Body of pancreas (tissue), 4 donors: ENCODE measurements around the gene RPTOR. TPM values are rescaled to one million over a fixed set of nuclear protein-coding genes. Genes with fewer than 3 reads are reported as not detected.

Source experiments
- ATAC-seq: fragments of 150-250 bp; one replicate; pipeline ENCODE4 v1.9.1; 2016
- DNase-seq, 4 donors: peaks; one replicate each; pipeline ENCODE4 v3.0.0-alpha.2; 2019
- H3K27ac ChIP-seq, 4 donors: fragments of 200-600 bp; sonication (generic); 1 replicate in 3 of 4; 2 replicates in 1 of 4; pipeline versions ENCODE4 v1.5.1 to v1.6.1; 2016 to 2019; ENCODE audit warnings: mild to moderate bottlenecking in 1 of 4, mixed read lengths in 1 of 4, moderate library complexity in 1 of 4
- H3K27me3 ChIP-seq, 2 donors: fragments of 200-600 bp; sonication (generic); one replicate each; pipeline ENCODE4 v1.6.0; 2016; ENCODE audit warnings: mild to moderate bottlenecking in 1 of 2
- H3K36me3 ChIP-seq, 2 donors: fragments of 200-600 bp; sonication (generic); replicated peaks in 1 of 2; 2 replicates each; pipeline ENCODE4 v1.5.1; 2016; ENCODE audit warnings: low read depth in 2 of 2; ENCODE audit not compliant: insufficient read depth in 1 of 2
- H3K4me1 ChIP-seq: fragments of 200-600 bp; sonication (generic); one replicate; pipeline ENCODE4 v1.6.0; 2016
- H3K4me3 ChIP-seq, 2 donors: fragments of 200-600 bp; sonication (generic); 1 replicate in 1 of 2; 2 replicates in 1 of 2; pipeline ENCODE4 v1.5.1; 2016 to 2019
- H3K9me3 ChIP-seq, 3 donors: fragments of 200-600 bp; sonication (generic); 1 replicate in 2 of 3; 2 replicates in 1 of 3; pipeline ENCODE4 v1.5.1; 2016
- CTCF ChIP-seq, 7 experiments: fragments of 450-650 bp in 4 of 7; fragments of 200-600 bp in 3 of 7; sonication (generic) in 3 of 7; IDR thresholded peaks; one replicate each; pipeline ENCODE4 v1.5.1; 2016 to 2019; ENCODE audit warnings: antibody characterized with exemption in 7 of 7
- POLR2A ChIP-seq, 3 donors: fragments of 450-650 bp; IDR thresholded peaks; one replicate each; pipeline ENCODE4 v1.6.1; 2016; ENCODE audit warnings: antibody characterized with exemption in 3 of 3, mild to moderate bottlenecking in 2 of 3
- WGBS, 2 donors: methylation state at CpG; one replicate each; pipeline ENCODE4 v1.1.5; 2017; 5-methylcytosine and 5-hydroxymethylcytosine counted together
- intact Hi-C: fragments of 100-400 bp; cut with DNase I; formaldehyde crosslinking; loops from one replicate; pipeline ENCODE4 v1.15.1; 2023
- total RNA-seq, 2 donors: library from RNA; depleted of rRNA; stranded (reverse); fragments of >200 nt; gene quantifications; one replicate each; pipeline ENCODE4 v1.1.0, GENCODE V29; 2016

RPTOR gene
- total RNA-seq, 2 donors from 2014 or later: 22.3 to 34.3 TPM

GRCh38 chr17:80518392-80518791, 26.2 kb upstream of the RPTOR start:
- Histone ChIP-seq H3K9me3 (no peaks in the 10 kb centered on the region), H3K4me3 (no peak overlapping the region), H3K4me1 (no peaks in the 10 kb centered on the region), H3K36me3 (no peaks in the 10 kb centered on the region), H3K27ac (no peak overlapping the region), H3K27me3 (no peaks in the 10 kb centered on the region)
- no peak for ATAC-seq
- 46 to 53% methylated on average over 1 of the region's 1 CpG for WGBS, 2 donors
- intact Hi-C loops: no loop called here
- no peak for TF ChIP-seq POLR2A (IDR thresholded peaks at IDR 0.05)
- no peak for DNase-seq

GRCh38 chr17:80519091-80519781, 25.4 kb upstream of the RPTOR start:
- ATAC-seq: peak; percentile 21
- Histone ChIP-seq H3K27ac (no peak overlapping the region), H3K4me1 (no peaks in the 10 kb centered on the region), H3K27me3 (no peaks in the 10 kb centered on the region), H3K36me3 (no peaks in the 10 kb centered on the region), H3K4me3 (no peak overlapping the region), H3K9me3 (no peaks in the 10 kb centered on the region)
- intact Hi-C loops: no loop called here
- TF ChIP-seq CTCF (IDR thresholded peaks at IDR 0.05): no peak
- no peak for TF ChIP-seq POLR2A (IDR thresholded peaks at IDR 0.05)
- no peak for DNase-seq
- WGBS, 2 donors: 28 to 32% methylated on average over 7 of the region's 7 CpGs

GRCh38 chr17:80520810-80521455, 23.7 kb upstream of the RPTOR start:
- Histone ChIP-seq H3K9me3 (no peaks in the 10 kb centered on the region), H3K27me3 (no peaks in the 10 kb centered on the region), H3K4me1 (no peaks in the 10 kb centered on the region), H3K27ac (no peak overlapping the region), H3K4me3 (no peak overlapping the region), H3K36me3 (no peaks in the 10 kb centered on the region)
- no peak for DNase-seq
- 36 to 39% methylated on average over 10 of the region's 10 CpGs for WGBS, 2 donors
- TF ChIP-seq POLR2A (IDR thresholded peaks at IDR 0.05) (no peak), CTCF (IDR thresholded peaks at IDR 0.05) (no peak)
- no peak for ATAC-seq
- intact Hi-C loops: no loop called here

- no peaks in the 10 kb centered on the region for H3K9me3 ChIP-seq
- DNase-seq (no peak), ATAC-seq (no peak)
- intact Hi-C loops: no loop called here
- no peak overlapping the region for H3K4me3 ChIP-seq
- no peaks in the 10 kb centered on the region for H3K36me3 ChIP-seq
- no peak for TF ChIP-seq POLR2A (IDR thresholded peaks at IDR 0.05)
- no peak for TF ChIP-seq CTCF (IDR thresholded peaks at IDR 0.05)
- H3K27ac ChIP-seq: no peak overlapping the region
- H3K27me3 ChIP-seq: no peaks in the 10 kb centered on the region
- WGBS, 2 donors: 64 to 66% methylated on average over 12 of the region's 12 CpGs
- no peaks in the 10 kb centered on the region for H3K4me1 ChIP-seq
These were observed 21.4 kb upstream of the RPTOR start for GRCh38 chr17:80523054-80523744.

GRCh38 chr17:80523956-80524712, 20.5 kb upstream of the RPTOR start:
- ATAC-seq (no peak), DNase-seq (no peak)
- 38 to 47% methylated on average over 13 to 16 of the region's 16 CpGs for WGBS, 2 donors
- H3K27ac ChIP-seq: no peak overlapping the region
- H3K9me3 ChIP-seq: no peaks in the 10 kb centered on the region
- no peaks in the 10 kb centered on the region for H3K36me3 ChIP-seq
- TF ChIP-seq POLR2A (IDR thresholded peaks at IDR 0.05) (no peak), CTCF (IDR thresholded peaks at IDR 0.05) (no peak)
- H3K4me1 ChIP-seq: no peaks in the 10 kb centered on the region
- H3K4me3 ChIP-seq: no peak overlapping the region
- intact Hi-C loops: no loop called here
- H3K27me3 ChIP-seq: no peaks in the 10 kb centered on the region
